Liver (tissue), 9 donors: ENCODE results near the gene FADS6. TPM values are rescaled to one million over a fixed set of nuclear protein-coding genes. Genes with fewer than 3 reads are reported as not detected.

Experiments
- DNase-seq: peaks from one replicate; pipeline ENCODE4 v3.0.0-alpha.2; 2017; ENCODE audit warnings: low spot score
- H3K27ac ChIP-seq, 2 donors: one replicate each; pipeline ENCODE4 v1.7.0; 2013; ENCODE audit warnings: inconsistent platforms in 2 of 2, low read length in 2 of 2, control low read depth in 1 of 2, low read depth in 1 of 2, mild to moderate bottlenecking in 1 of 2
- H3K27me3 ChIP-seq, 4 donors: one replicate each; pipeline versions ENCODE4 v1.6.1 to v1.7.0; 2013; ENCODE audit warnings: low read length in 3 of 4, inconsistent platforms in 1 of 4, mild to moderate bottlenecking in 1 of 4, moderate library complexity in 1 of 4; ENCODE audit not compliant: control insufficient read depth in 4 of 4, insufficient read depth in 4 of 4
- H3K36me3 ChIP-seq, 4 donors: one replicate each; pipeline versions ENCODE4 v1.6.1 to v1.7.0; 2013; ENCODE audit warnings: low read length in 3 of 4, mild to moderate bottlenecking in 3 of 4, low read depth in 1 of 4, moderate library complexity in 1 of 4; ENCODE audit not compliant: control insufficient read depth in 4 of 4, insufficient read depth in 3 of 4
- H3K4me1 ChIP-seq, 4 donors: one replicate each; pipeline versions ENCODE4 v1.6.1 to v1.7.0; 2013; ENCODE audit warnings: low read length in 3 of 4, mild to moderate bottlenecking in 3 of 4, moderate library complexity in 1 of 4; ENCODE audit not compliant: control insufficient read depth in 4 of 4, insufficient read depth in 4 of 4
- H3K4me3 ChIP-seq, 3 donors: one replicate each; pipeline versions ENCODE4 v1.6.1 to v1.7.0; 2013; ENCODE audit warnings: low read length in 3 of 3, control low read depth in 1 of 3, low read depth in 1 of 3, mild to moderate bottlenecking in 1 of 3
- H3K9ac ChIP-seq, 2 donors: one replicate each; pipeline ENCODE4 v1.7.0; 2013; ENCODE audit warnings: low read length in 2 of 2, mild to moderate bottlenecking in 2 of 2, moderate library complexity in 2 of 2, control low read depth in 1 of 2, low read depth in 1 of 2
- H3K9me3 ChIP-seq, 4 donors: one replicate each; pipeline versions ENCODE4 v1.6.1 to v1.7.0; 2013; ENCODE audit warnings: low read length in 3 of 4; ENCODE audit not compliant: control insufficient read depth in 4 of 4
- FOXA1 ChIP-seq: IDR thresholded peaks from 2 replicates; pipeline ENCODE4 v1.6.1; 2016; ENCODE audit warnings: antibody characterized with exemption
- FOXA2 ChIP-seq: IDR thresholded peaks from 2 replicates; pipeline ENCODE4 v1.6.1; 2016; ENCODE audit warnings: antibody characterized with exemption
- GABPA ChIP-seq, 2 donors: IDR thresholded peaks in 1 of 2; conservative IDR thresholded peaks in 1 of 2; 2 replicates each; pipeline ENCODE4 v1.6.1; 2016; ENCODE audit warnings: antibody characterized with exemption in 2 of 2, mild to moderate bottlenecking in 1 of 2, moderate library complexity in 1 of 2
- HNF4G ChIP-seq: IDR thresholded peaks from 2 replicates; pipeline ENCODE4 v1.6.1; 2016; ENCODE audit warnings: antibody characterized with exemption
- JUND ChIP-seq, 2 donors: IDR thresholded peaks; 2 replicates each; pipeline ENCODE4 v1.6.1; 2016; ENCODE audit warnings: antibody characterized with exemption in 2 of 2
- MAX ChIP-seq: IDR thresholded peaks from 2 replicates; pipeline ENCODE4 v1.6.1; 2016; ENCODE audit warnings: antibody characterized with exemption
- NR2F2 ChIP-seq: IDR thresholded peaks from 2 replicates; pipeline ENCODE4 v1.6.1; 2016; ENCODE audit warnings: antibody characterized with exemption
- REST ChIP-seq: IDR thresholded peaks from 2 replicates; pipeline ENCODE4 v1.6.1; 2016; ENCODE audit warnings: antibody characterized with exemption, mild to moderate bottlenecking
- RXRA ChIP-seq, 2 donors: IDR thresholded peaks; 2 replicates each; pipeline ENCODE4 v1.6.1; 2017 to 2018; ENCODE audit warnings: antibody characterized with exemption in 2 of 2, mild to moderate bottlenecking in 1 of 2
- TAF1 ChIP-seq: conservative IDR thresholded peaks from 2 replicates; pipeline ENCODE4 v1.6.1; 2016; ENCODE audit warnings: antibody characterized with exemption, mild to moderate bottlenecking
- YY1 ChIP-seq: IDR thresholded peaks from 2 replicates; pipeline ENCODE4 v1.6.1; 2016; ENCODE audit warnings: antibody characterized with exemption, mild to moderate bottlenecking
- whole genome bisulfite sequencing: extraction: QIAGEN DNeasy Blood & Tissue Kit; methylation state at CpG from one replicate; pipeline ENCODE4 v1.1.7; 2013; 5-methylcytosine and 5-hydroxymethylcytosine counted together
- polyA plus RNA-seq, 2 donors: library from polyadenylated mRNA; stranded (reverse) in 1 of 2; unstranded in 1 of 2; fragments of 200-250 nt in 1 of 2; fragments of >200 nt in 1 of 2; fragmentation: Nextera tagmentation in 1 of 2; extraction: Ambion mirVana in 1 of 2; gene quantifications; one replicate each; pipeline versions ENCODE4 v1.2.1 to v1.2.3, GENCODE V29; 2013 to 2015
- total RNA-seq, 2 donors: library from RNA; depleted of rRNA; stranded (reverse); fragments of >200 nt; gene quantifications; one replicate each; pipeline ENCODE4 v1.2.3, GENCODE V29; 2014
- TF ChIP-seq, protein P1 (sequence below): fragments of 150-350 bp; IDR thresholded peaks from 2 replicates; pipeline ENCODE4 v1.5.1; 2017; ENCODE audit warnings: improper control_type of control experiment, low read depth, low read length; ENCODE audit not compliant: missing input control
- TF ChIP-seq, protein P2 (sequence below): IDR thresholded peaks from 2 replicates; pipeline ENCODE4 v1.6.1; 2016; ENCODE audit warnings: antibody characterized with exemption
- TF ChIP-seq, protein P3 (sequence below): IDR thresholded peaks from 2 replicates; pipeline ENCODE4 v1.6.1; 2016; ENCODE audit warnings: antibody characterized with exemption
- donor health status: healthy.
- donor health status: healthy.
- donor health status: healthy.
- donor health status: healthy.
- donor health status: healthy.

Gene FADS6
- total and polyA plus RNA-seq, 4 donors: 2.1 to 7.1 (median 4.2) TPM; not detected in 1

DNA sequence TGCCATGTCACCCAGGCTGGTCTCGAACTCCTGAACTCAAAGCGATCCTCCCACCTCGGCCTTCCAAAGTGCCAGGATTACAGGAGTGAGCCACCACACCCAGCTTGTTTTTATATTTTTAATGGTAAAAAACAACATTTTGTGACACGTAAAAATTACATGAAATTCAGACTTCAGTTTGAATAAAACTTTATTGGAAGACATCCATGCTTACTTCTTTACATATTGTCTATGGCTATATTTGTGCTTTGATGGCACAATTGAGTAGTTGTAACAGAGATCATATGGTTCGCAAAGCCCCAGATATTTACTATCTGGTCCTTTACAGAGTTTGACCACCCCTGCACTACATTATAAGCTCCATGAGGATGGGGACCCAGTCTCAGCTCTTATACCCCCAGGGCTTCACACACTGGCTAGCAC, 18.8 kb downstream of the FADS6 start:
- Histone ChIP-seq H3K4me1 (peaks cover 9 to 20% (median 14%) of the 10 kb centered on the region in 4 donors), H3K4me3 (no peak overlapping the region), H3K36me3 (no peaks in the 10 kb centered on the region), H3K9ac (no peak overlapping the region), H3K9me3 (no peaks in the 10 kb centered on the region), H3K27ac (no peak overlapping the region), H3K27me3 (no peaks in the 10 kb centered on the region)
- WGBS: 97% methylated on average over 5 of the region's 5 CpGs
- TF ChIP-seq, protein P1, sequence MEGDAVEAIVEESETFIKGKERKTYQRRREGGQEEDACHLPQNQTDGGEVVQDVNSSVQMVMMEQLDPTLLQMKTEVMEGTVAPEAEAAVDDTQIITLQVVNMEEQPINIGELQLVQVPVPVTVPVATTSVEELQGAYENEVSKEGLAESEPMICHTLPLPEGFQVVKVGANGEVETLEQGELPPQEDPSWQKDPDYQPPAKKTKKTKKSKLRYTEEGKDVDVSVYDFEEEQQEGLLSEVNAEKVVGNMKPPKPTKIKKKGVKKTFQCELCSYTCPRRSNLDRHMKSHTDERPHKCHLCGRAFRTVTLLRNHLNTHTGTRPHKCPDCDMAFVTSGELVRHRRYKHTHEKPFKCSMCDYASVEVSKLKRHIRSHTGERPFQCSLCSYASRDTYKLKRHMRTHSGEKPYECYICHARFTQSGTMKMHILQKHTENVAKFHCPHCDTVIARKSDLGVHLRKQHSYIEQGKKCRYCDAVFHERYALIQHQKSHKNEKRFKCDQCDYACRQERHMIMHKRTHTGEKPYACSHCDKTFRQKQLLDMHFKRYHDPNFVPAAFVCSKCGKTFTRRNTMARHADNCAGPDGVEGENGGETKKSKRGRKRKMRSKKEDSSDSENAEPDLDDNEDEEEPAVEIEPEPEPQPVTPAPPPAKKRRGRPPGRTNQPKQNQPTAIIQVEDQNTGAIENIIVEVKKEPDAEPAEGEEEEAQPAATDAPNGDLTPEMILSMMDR: no peak
- TF ChIP-seq TAF1 (no peak), YY1 (no peak), NR2F2 (no peak), HNF4G (no peak), GABPA (IDR thresholded peaks at IDR 0.05 in 1 of 2, conservative IDR thresholded peaks at IDR 0.05 in 1 of 2) (no peak)
- TF ChIP-seq, protein P2, sequence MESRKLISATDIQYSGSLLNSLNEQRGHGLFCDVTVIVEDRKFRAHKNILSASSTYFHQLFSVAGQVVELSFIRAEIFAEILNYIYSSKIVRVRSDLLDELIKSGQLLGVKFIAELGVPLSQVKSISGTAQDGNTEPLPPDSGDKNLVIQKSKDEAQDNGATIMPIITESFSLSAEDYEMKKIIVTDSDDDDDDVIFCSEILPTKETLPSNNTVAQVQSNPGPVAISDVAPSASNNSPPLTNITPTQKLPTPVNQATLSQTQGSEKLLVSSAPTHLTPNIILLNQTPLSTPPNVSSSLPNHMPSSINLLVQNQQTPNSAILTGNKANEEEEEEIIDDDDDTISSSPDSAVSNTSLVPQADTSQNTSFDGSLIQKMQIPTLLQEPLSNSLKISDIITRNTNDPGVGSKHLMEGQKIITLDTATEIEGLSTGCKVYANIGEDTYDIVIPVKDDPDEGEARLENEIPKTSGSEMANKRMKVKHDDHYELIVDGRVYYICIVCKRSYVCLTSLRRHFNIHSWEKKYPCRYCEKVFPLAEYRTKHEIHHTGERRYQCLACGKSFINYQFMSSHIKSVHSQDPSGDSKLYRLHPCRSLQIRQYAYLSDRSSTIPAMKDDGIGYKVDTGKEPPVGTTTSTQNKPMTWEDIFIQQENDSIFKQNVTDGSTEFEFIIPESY: no peak
- DNase-seq: no peak

DNA sequence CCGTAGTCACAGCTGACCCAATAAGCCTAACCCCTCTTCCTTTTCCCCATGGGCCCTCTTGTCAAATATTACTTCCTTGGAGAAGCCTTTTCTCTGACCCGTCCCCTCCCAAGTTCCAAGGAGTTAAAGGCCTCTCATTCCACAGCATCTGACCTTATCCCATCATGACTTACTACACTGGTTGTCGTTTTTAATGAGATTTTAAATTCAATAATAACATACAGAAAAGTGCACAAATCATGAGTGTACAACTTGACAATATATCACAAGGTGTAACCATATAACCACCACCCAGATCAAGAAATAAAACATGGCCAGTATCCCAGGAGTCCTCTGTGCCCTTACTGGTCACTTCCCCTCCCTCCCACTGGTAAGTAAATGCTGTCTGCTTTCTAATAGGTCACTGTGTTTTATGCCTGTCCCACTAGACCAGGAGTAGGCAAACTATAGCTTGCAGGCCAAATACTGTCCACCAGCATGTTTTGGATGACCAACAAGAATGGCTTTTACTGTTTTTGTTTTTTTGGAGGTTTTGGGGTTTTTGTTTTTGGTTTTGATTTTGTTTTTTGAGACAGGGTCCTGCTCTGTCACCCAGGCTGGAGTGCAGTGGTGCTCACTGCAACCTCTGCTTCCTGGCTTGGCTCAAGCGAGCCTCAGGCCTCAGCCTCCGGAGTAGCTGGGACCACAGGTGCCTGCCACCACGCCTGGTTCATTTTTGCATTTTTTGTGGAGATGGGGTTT, 19.4 kb downstream of the FADS6 start:
- no peak for DNase-seq
- Histone ChIP-seq H3K4me1 (peaks cover 9 to 20% (median 14%) of the 10 kb centered on the region in 4 donors), H3K9ac (peak overlapping the region; percentile 73 to 85), H3K36me3 (no peaks in the 10 kb centered on the region), H3K9me3 (no peaks in the 10 kb centered on the region), H3K27ac (peak overlapping the region; percentile 79 to 83), H3K4me3 (peak overlapping the region; percentile 69 to 86 (median 84)), H3K27me3 (no peaks in the 10 kb centered on the region)
- TF ChIP-seq FOXA1 (no peak), RXRA (IDR thresholded peaks at IDR 0.05) (no peak), HNF4G (no peak)
- WGBS: 64% methylated on average over 6 of the region's 6 CpGs

DNA sequence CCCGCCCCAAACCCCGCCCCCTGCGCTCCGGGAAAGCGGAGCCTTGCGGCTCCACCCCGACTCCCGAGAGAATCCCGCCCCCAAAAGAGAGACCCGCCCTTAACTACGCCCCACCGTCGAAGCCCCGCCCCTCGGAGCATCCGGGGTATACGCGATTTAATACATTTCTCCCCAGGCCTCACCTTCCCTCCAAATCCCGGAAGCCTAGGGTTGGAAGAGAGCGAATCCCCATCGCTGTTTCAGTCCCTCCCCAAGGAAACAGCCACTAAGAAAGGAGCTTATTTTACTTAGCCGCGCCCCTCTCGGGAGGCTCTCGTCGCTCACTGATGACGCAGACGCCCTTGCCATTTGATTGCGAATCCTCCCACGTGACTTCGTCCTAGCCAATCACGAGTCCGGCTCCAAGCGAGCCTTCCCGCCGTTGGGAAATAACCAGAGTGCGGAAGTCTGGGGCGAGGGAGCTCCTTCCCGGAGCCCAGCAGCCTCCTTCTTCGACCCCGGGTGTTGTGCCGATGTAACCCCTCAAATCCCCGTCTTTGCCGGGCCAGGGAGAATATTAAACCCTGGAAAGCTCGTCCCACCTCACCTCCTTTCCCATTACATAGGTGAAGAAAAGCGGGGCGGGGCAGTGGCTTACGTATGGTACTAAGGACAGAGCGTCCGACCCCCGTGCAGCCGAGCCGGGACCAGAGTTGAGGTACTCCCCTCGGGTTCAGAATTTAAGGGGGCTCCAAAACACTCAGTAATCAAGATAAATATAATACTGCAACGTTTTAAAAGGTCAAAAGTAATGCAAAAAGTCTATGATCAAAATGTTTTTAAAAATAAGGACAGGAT, 20.2 kb downstream of the FADS6 start:
- no peaks in the 10 kb centered on the region for H3K27me3 ChIP-seq
- H3K4me3 ChIP-seq: peak overlapping the region; percentile 69 to 86 (median 84)
- WGBS: under 1% methylated on average over 55 of the region's 55 CpGs
- no peaks in the 10 kb centered on the region for H3K36me3 ChIP-seq
- peak overlapping the region; percentile 79 to 83 for H3K27ac ChIP-seq
- peak; percentile 100 for DNase-seq
- peak overlapping the region; percentile 73 to 85 for H3K9ac ChIP-seq
- H3K4me1 ChIP-seq: peaks cover 9 to 20% (median 14%) of the 10 kb centered on the region in 4 donors
- H3K9me3 ChIP-seq: no peaks in the 10 kb centered on the region
- TF ChIP-seq FOXA2 (peak; percentile 56), NR2F2 (peak; percentile 65), JUND (IDR thresholded peaks at IDR 0.05) (peak in 1 of 2 donors; percentile 36), RXRA (IDR thresholded peaks at IDR 0.05) (peak; percentile 59 to 73), MAX (no peak), TAF1 (no peak), YY1 (peak; percentile 85), REST (peak; percentile 5)
- TF ChIP-seq, protein P3, sequence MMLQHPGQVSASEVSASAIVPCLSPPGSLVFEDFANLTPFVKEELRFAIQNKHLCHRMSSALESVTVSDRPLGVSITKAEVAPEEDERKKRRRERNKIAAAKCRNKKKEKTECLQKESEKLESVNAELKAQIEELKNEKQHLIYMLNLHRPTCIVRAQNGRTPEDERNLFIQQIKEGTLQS: peak; percentile 88
- TF ChIP-seq, protein P1: no peak
